CD14-positive monocyte (primary cell): ENCODE data around the gene GPRC5A. TPM values are rescaled to one million over a fixed set of nuclear protein-coding genes. Genes with fewer than 3 reads are reported as not detected.

Experiments used
- DNase-seq, 3 donors: peaks; one replicate each; pipeline ENCODE4 v3.0.0-alpha.2; 2011 to 2022
- H2AFZ ChIP-seq: 2 replicates; pipeline ENCODE4 v1.6.0; 2012; ENCODE audit warnings: mild to moderate bottlenecking, low read depth, low read length, inconsistent platforms; ENCODE audit not compliant: insufficient read depth, poor library complexity, severe bottlenecking
- H3K27ac ChIP-seq, 2 donors: 1 replicate in 1 of 2; 2 replicates in 1 of 2; pipeline ENCODE4 v1.5.1; 2012 to 2013; ENCODE audit warnings: low read length in 2 of 2, control low read depth in 1 of 2, inconsistent platforms in 1 of 2, low read depth in 1 of 2, mild to moderate bottlenecking in 1 of 2
- H3K27me3 ChIP-seq, 2 donors: one replicate each; pipeline versions ENCODE4 v1.6.0 to v1.6.1; 2011 to 2013; ENCODE audit warnings: low read length in 2 of 2; ENCODE audit not compliant: control insufficient read depth in 2 of 2, insufficient read depth in 2 of 2
- H3K36me3 ChIP-seq, 2 donors: replicated peaks in 1 of 2; 1 replicate in 1 of 2; 2 replicates in 1 of 2; pipeline versions ENCODE4 v1.5.1 to v1.6.1; 2012 to 2013; ENCODE audit warnings: low read length in 2 of 2, control low read depth in 1 of 2, inconsistent platforms in 1 of 2, mild to moderate bottlenecking in 1 of 2; ENCODE audit not compliant: insufficient read depth in 2 of 2, control insufficient read depth in 1 of 2
- H3K4me1 ChIP-seq, 2 donors: 1 replicate in 1 of 2; 2 replicates in 1 of 2; pipeline versions ENCODE4 v1.5.1 to v1.6.1; 2012 to 2013; ENCODE audit warnings: low read length in 2 of 2, control low read depth in 1 of 2, inconsistent platforms in 1 of 2, mild to moderate bottlenecking in 1 of 2, moderate library complexity in 1 of 2; ENCODE audit not compliant: insufficient read depth in 2 of 2, control insufficient read depth in 1 of 2
- H3K4me2 ChIP-seq: replicated peaks from 2 replicates; pipeline ENCODE3; 2012; ENCODE audit warnings: low read length, moderate library complexity, mild to moderate bottlenecking; ENCODE audit not compliant: poor library complexity, severe bottlenecking; ENCODE audit errors: extremely low read depth
- H3K4me3 ChIP-seq, 3 experiments: fragments of 200-600 bp in 1 of 3; sonication (generic) in 1 of 3; replicated peaks in 1 of 3; 1 replicate in 2 of 3; 2 replicates in 1 of 3; pipeline ENCODE4 v1.5.1; 2011 to 2013; ENCODE audit warnings: low read length in 3 of 3, mild to moderate bottlenecking in 3 of 3, control low read depth in 2 of 3, low read depth in 2 of 3, inconsistent platforms in 1 of 3, moderate library complexity in 1 of 3
- H3K79me2 ChIP-seq: 2 replicates; pipeline ENCODE4 v1.6.0; 2012; ENCODE audit warnings: mild to moderate bottlenecking, control low read depth, inconsistent platforms, low read length, moderate library complexity; ENCODE audit not compliant: insufficient read depth
- H3K9ac ChIP-seq: 2 replicates; pipeline ENCODE4 v1.6.0; 2017; ENCODE audit warnings: low read length, mild to moderate bottlenecking; ENCODE audit not compliant: insufficient read depth, poor library complexity, severe bottlenecking
- H3K9me3 ChIP-seq, 2 donors: replicated peaks in 1 of 2; 1 replicate in 1 of 2; 2 replicates in 1 of 2; pipeline versions ENCODE4 v1.5.1 to v1.6.1; 2012 to 2013; ENCODE audit warnings: low read length in 2 of 2, control low read depth in 1 of 2; ENCODE audit not compliant: control insufficient read depth in 1 of 2, insufficient read depth in 1 of 2
- H4K20me1 ChIP-seq: 2 replicates; pipeline ENCODE4 v1.6.0; 2012; ENCODE audit warnings: mild to moderate bottlenecking, low read length, control low read depth, moderate library complexity; ENCODE audit not compliant: insufficient read depth
- H3K27ac Mint-ChIP-seq, 7 donors: one replicate each; pipeline ENCODE4 v1.8.0; 2020; ENCODE audit warnings: mild to moderate bottlenecking in 7 of 7, mixed read lengths in 7 of 7, moderate library complexity in 6 of 7, inconsistent platforms in 2 of 7
- H3K27me3 Mint-ChIP-seq, 3 donors: one replicate each; pipeline ENCODE4 v1.8.0; 2021 to 2022; ENCODE audit warnings: low read depth in 3 of 3, mild to moderate bottlenecking in 3 of 3, mixed read lengths in 3 of 3, moderate library complexity in 3 of 3, inconsistent platforms in 1 of 3
- H3K36me3 Mint-ChIP-seq, 2 donors: one replicate each; pipeline ENCODE4 v1.8.0; 2020; ENCODE audit warnings: mixed read lengths in 2 of 2, inconsistent platforms in 1 of 2, mild to moderate bottlenecking in 1 of 2
- H3K4me1 Mint-ChIP-seq: one replicate; pipeline ENCODE4 v1.8.0; 2020; ENCODE audit warnings: mild to moderate bottlenecking, mixed read lengths
- H3K4me3 Mint-ChIP-seq, 2 donors: one replicate each; pipeline ENCODE4 v1.8.0; 2020; ENCODE audit warnings: mild to moderate bottlenecking in 2 of 2, mixed read lengths in 2 of 2, moderate library complexity in 1 of 2
- H3K9me3 Mint-ChIP-seq, 7 donors: one replicate each; pipeline ENCODE4 v1.8.0; 2020 to 2022; ENCODE audit warnings: mixed read lengths in 7 of 7, mild to moderate bottlenecking in 6 of 7, moderate library complexity in 6 of 7, inconsistent platforms in 2 of 7
- CTCF ChIP-seq: fragments of 200-600 bp; IDR thresholded peaks from one replicate; pipeline ENCODE4 v1.8.0; 2022; ENCODE audit warnings: antibody characterized with exemption, mild to moderate bottlenecking
- WGBS: methylation state at CpG from one replicate; pipeline ENCODE4 v1.1.5; 2013; ENCODE audit warnings: missing lambda C conversion rate; ENCODE audit not compliant: insufficient coverage; 5-methylcytosine and 5-hydroxymethylcytosine counted together
- intact Hi-C, 2 donors: fragments of 100-400 bp; cut with micrococcal nuclease; formaldehyde crosslinking; loops; one replicate each; pipeline versions ENCODE4 v1.15.0 to v1.15.1; 2023
- polyA plus RNA-seq, 3 donors: library from polyadenylated mRNA; depleted of rRNA in 1 of 3; unstranded in 2 of 3; stranded (reverse) in 1 of 3; fragments of 300-500 nt in 2 of 3; fragments of >200 nt in 1 of 3; fragmentation: Illumina TruSeq in 2 of 3; gene quantifications; 1 replicate in 2 of 3; 2 replicates in 1 of 3; pipeline ENCODE4 v1.2.3, GENCODE V29; 2012 to 2021

Gene GPRC5A
- polyA plus RNA-seq, 3 donors, result 0.43 TPM; not detected in 2

GRCh38 chr12:12882288-12882687 lies 9.1 kb upstream of the GPRC5A start:
- no peaks in the 10 kb centered on the region for H3K9me3 ChIP-seq
- no peaks in the 10 kb centered on the region for H3K36me3 ChIP-seq
- no peak overlapping the region for H3K27ac ChIP-seq
- H2AFZ ChIP-seq, result no peak overlapping the region
- H3K27me3 ChIP-seq, result no peaks in the 10 kb centered on the region
- Mint-ChIP-seq H3K9me3 (peaks cover 0 to 5% (median 0%) of the 10 kb centered on the region in 7 donors), H3K36me3 (no peaks in the 10 kb centered on the region), H3K4me3 (peak overlapping the region in 1 of 2 donors; percentile 43), H3K27me3 (peaks cover 0 to under 1% (median 0%) of the 10 kb centered on the region in 3 donors), H3K27ac (peak overlapping the region in 2 of 7 donors; percentile 13 to 82), H3K4me1 (peaks cover 12% of the 10 kb centered on the region)
- no peak for DNase-seq
- no peaks in the 10 kb centered on the region for H4K20me1 ChIP-seq
- H3K9ac ChIP-seq, result no peak overlapping the region
- no peak overlapping the region for H3K4me3 ChIP-seq
- intact Hi-C loops, result no loop called here
- TF ChIP-seq CTCF, result no peak
- no peaks in the 10 kb centered on the region for H3K4me1 ChIP-seq
- 86% methylated on average over 4 of the region's 5 CpGs for WGBS
- H3K4me2 ChIP-seq, result no peak overlapping the region
- H3K79me2 ChIP-seq, result no peaks in the 10 kb centered on the region

- Histone ChIP-seq H3K9ac (no peak overlapping the region), H2AFZ (no peak overlapping the region), H4K20me1 (no peaks in the 10 kb centered on the region), H3K79me2 (no peaks in the 10 kb centered on the region), H3K4me2 (no peak overlapping the region), H3K4me3 (no peak overlapping the region), H3K27me3 (no peaks in the 10 kb centered on the region), H3K4me1 (no peaks in the 10 kb centered on the region), H3K9me3 (no peaks in the 10 kb centered on the region), H3K27ac (no peak overlapping the region), H3K36me3 (no peaks in the 10 kb centered on the region)
- Mint-ChIP-seq H3K36me3 (no peaks in the 10 kb centered on the region), H3K4me3 (no peak overlapping the region), H3K4me1 (peaks cover 12% of the 10 kb centered on the region), H3K9me3 (peaks cover 0 to 5% (median 0%) of the 10 kb centered on the region in 7 donors), H3K27ac (no peak overlapping the region), H3K27me3 (peaks cover 0 to 3% (median 1%) of the 10 kb centered on the region in 3 donors)
- TF ChIP-seq CTCF, result no peak
- no peak for DNase-seq
- intact Hi-C loops, result no loop called here
- WGBS, result no CpG with 5 or more reads among the region's 6 CpGs
Measured at GRCh38 chr12:12883369-12884001, 7.9 kb upstream of the GPRC5A start.
